ENCODE measurements around the gene SAG. TPM values are rescaled to one million over a fixed set of nuclear protein-coding genes. Genes with fewer than 3 reads are reported as not detected.

SAG gene
- total and polyA plus RNA-seq, 10 of the 15 experiments (the other 5 are each of a cell fraction or from before 2014, with no cell fraction given): 0.06 to 0.47 TPM; not detected in 8

DNA sequence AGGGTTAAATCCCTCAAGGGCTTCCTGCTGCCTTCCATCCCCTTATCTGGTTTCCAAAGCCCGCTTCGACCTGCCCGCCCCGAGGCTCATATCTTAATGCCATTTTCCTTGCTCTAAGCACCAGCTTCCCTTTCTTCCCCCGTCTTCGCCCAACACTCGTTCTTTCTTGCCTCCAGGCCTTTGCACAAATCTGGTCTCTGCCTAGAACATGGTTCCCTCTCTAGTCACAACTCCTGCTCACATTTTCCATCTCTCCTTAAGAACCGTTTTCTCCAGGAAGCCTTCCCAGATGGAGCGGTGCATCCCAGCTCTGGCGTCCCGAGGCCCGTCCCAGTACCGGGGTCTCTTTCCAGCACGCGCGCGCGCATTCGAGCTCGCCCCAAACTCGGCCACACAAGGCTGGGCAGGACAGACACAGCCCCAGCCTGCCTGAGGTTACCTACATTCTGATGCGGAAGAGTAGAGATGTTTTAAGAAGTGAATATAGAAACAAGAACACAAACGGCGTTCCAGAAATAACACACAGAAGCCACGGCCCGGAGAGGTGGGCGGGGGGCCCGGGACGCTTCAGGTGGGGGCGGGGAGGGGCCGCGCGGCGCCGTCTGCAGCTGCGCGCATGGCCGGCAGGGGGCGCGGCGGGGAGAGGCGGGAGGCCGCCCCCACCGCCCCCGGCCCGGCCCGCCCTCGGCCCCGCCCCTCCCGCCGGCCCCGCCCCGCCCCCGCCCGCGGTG lies 46.3 kb downstream of the SAG start, which contains the start of gene DGKD (continued):
- TF ChIP-seq, protein P1, sequence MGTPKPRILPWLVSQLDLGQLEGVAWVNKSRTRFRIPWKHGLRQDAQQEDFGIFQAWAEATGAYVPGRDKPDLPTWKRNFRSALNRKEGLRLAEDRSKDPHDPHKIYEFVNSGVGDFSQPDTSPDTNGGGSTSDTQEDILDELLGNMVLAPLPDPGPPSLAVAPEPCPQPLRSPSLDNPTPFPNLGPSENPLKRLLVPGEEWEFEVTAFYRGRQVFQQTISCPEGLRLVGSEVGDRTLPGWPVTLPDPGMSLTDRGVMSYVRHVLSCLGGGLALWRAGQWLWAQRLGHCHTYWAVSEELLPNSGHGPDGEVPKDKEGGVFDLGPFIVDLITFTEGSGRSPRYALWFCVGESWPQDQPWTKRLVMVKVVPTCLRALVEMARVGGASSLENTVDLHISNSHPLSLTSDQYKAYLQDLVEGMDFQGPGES (IDR thresholded peaks at IDR 0.05): peak; percentile 35; the same call in 1 of the 2 replicates
- TF ChIP-seq RAD21 (IDR thresholded peaks at IDR 0.05; ENCODE audit: insufficient read depth, low read depth, low read length) (0 out of 2 replicates have a peak, but pooled peaks have one; percentile 7), BACH1 (IDR thresholded peaks at IDR 0.05; ENCODE audit: borderline replicate concordance) (no peak), POLR2A (IDR thresholded peaks at IDR 0.05; ENCODE audit: low read depth, low read length) (peak; percentile 93)
- TF ChIP-seq, protein P2, sequence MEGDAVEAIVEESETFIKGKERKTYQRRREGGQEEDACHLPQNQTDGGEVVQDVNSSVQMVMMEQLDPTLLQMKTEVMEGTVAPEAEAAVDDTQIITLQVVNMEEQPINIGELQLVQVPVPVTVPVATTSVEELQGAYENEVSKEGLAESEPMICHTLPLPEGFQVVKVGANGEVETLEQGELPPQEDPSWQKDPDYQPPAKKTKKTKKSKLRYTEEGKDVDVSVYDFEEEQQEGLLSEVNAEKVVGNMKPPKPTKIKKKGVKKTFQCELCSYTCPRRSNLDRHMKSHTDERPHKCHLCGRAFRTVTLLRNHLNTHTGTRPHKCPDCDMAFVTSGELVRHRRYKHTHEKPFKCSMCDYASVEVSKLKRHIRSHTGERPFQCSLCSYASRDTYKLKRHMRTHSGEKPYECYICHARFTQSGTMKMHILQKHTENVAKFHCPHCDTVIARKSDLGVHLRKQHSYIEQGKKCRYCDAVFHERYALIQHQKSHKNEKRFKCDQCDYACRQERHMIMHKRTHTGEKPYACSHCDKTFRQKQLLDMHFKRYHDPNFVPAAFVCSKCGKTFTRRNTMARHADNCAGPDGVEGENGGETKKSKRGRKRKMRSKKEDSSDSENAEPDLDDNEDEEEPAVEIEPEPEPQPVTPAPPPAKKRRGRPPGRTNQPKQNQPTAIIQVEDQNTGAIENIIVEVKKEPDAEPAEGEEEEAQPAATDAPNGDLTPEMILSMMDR (IDR thresholded peaks at IDR 0.05 in 2 of 3, conservative IDR thresholded peaks at IDR 0.05 in 1 of 3; ENCODE audit: control insufficient read depth in 2 of 3, extremely low read depth in 1 of 3, insufficient read depth in 1 of 3, low read depth in 3 of 3, low read length in 3 of 3): peak in 2 of 3 experiments; percentile 43 to 50; a peak in 3 of 6 replicates

DNA sequence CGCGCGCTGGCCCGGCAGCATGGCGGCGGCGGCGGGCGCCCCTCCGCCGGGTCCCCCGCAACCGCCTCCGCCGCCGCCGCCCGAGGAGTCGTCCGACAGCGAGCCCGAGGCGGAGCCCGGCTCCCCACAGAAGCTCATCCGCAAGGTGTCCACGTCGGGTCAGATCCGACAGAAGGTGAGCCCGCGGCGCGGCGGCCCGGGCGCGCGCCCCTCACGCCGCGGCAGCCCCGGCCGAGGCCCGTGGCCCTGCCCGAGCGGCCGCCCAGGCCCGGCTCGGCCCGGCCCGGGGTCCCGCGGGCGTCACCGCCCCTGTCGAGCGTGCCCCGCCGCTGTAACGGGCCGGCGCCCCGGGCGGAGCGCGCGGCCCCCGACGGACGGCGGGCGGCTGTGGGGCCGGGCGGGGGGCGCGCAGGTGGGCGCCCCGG lies 46.9 kb downstream of the SAG start:
- WGBS (ENCODE audit: insufficient coverage, insufficient replicate concordance, low lambda C conversion rate, missing lambda C conversion rate): 2% methylated on average over 25 of the region's 77 CpGs
- no peaks in the 10 kb centered on the region for H3K9me3 ChIP-seq (replicated peaks; ENCODE audit: control insufficient read depth, insufficient read depth, low read length)
- ATAC-seq: no peak
- H2AFZ ChIP-seq (ENCODE audit: control insufficient read depth, low read depth, low read length): no peak overlapping the region
- H4K20me1 ChIP-seq (ENCODE audit: control insufficient read depth, insufficient read depth): no peaks in the 10 kb centered on the region
- no peak for FAIRE-seq
- ChIA-PET SMC1A (ENCODE audit: uncharacterized antibody, unreplicated experiment) (no interaction called here), POLR2A (no interaction called here), CTCF (interaction anchor here (0.9 to 1.7 kb wide), 6 partner anchors 11 to 89 kb away, joined by 3 to 15 read pairs (median 5); no protein-coding TSS in a partner anchor), RAD21 (ENCODE audit: unreplicated experiment) (interaction anchor here (1.1 to 1.3 kb wide), 2 partner anchors 65 to 89 kb away, joined by 3 to 4 read pairs; no protein-coding TSS in a partner anchor)
- H3K4me1 ChIP-seq (ENCODE audit: control insufficient read depth, insufficient read depth, low read length): peaks cover 28% of the 10 kb centered on the region
- H3K27ac ChIP-seq (ENCODE audit: control insufficient read depth, insufficient read depth): no peak overlapping the region
- no peak for DNase-seq (ENCODE audit: low read depth, low spot score)
- H3K36me3 ChIP-seq (ENCODE audit: control insufficient read depth in 2 of 2, insufficient read depth in 2 of 2, low read length in 1 of 2): no peaks in the 10 kb centered on the region
- intact Hi-C loops (cut with micrococcal nuclease; ENCODE audit: unreplicated experiment): loop anchor here (2.0 kb wide), 1 partner anchor 88 kb away; no protein-coding TSS in a partner anchor
- H3K27me3 ChIP-seq (replicated peaks in 1 of 2; ENCODE audit: control insufficient read depth in 2 of 2, insufficient read depth in 2 of 2, low read length in 1 of 2): no peaks in the 10 kb centered on the region
- H3K4me3 ChIP-seq: no peak overlapping the region; the same call in 1 of the 2 replicates
- H3K9ac ChIP-seq (ENCODE audit: control insufficient read depth, insufficient read depth, low read length): peak overlapping the region; percentile 73; the same call in 1 of the 2 replicates
- no peak overlapping the region for H3K4me2 ChIP-seq (ENCODE audit: control insufficient read depth, insufficient read depth)
- H3K79me2 ChIP-seq (ENCODE audit: control insufficient read depth, insufficient read depth, low read length): peaks cover 47% of the 10 kb centered on the region
- in situ Hi-C loops (cut with MboI): no loop called here
- no TSS peak for BruUV-seq (replicated peaks)
- TF ChIP-seq BCL11A (IDR thresholded peaks at IDR 0.05; ENCODE audit: low read depth, low read length): no peak
- TF ChIP-seq IKZF1 (conservative IDR thresholded peaks at IDR 0.05): 0 out of 2 replicates have a peak, but pooled peaks have one; percentile 17
- TF ChIP-seq, protein P3, sequence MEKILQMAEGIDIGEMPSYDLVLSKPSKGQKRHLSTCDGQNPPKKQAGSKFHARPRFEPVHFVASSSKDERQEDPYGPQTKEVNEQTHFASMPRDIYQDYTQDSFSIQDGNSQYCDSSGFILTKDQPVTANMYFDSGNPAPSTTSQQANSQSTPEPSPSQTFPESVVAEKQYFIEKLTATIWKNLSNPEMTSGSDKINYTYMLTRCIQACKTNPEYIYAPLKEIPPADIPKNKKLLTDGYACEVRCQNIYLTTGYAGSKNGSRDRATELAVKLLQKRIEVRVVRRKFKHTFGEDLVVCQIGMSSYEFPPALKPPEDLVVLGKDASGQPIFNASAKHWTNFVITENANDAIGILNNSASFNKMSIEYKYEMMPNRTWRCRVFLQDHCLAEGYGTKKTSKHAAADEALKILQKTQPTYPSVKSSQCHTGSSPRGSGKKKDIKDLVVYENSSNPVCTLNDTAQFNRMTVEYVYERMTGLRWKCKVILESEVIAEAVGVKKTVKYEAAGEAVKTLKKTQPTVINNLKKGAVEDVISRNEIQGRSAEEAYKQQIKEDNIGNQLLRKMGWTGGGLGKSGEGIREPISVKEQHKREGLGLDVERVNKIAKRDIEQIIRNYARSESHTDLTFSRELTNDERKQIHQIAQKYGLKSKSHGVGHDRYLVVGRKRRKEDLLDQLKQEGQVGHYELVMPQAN (conservative IDR thresholded peaks at IDR 0.05): 0 out of 2 replicates have a peak, but pooled peaks have one; percentile 33
- TF ChIP-seq SMARCA5 (IDR thresholded peaks at IDR 0.05): peak; percentile 31; the same call in 1 of the 2 replicates
- TF ChIP-seq POLR2A (IDR thresholded peaks at IDR 0.05; ENCODE audit: low read depth, low read length): peak; percentile 81
- no peak for TF ChIP-seq SIX5 (IDR thresholded peaks at IDR 0.05; ENCODE audit: low read depth, low read length, severe bottlenecking)
- no peak for TF ChIP-seq NR2F1 (conservative IDR thresholded peaks at IDR 0.05)
- no peak for TF ChIP-seq DPF2 (IDR thresholded peaks at IDR 0.05)
